GM12878 (cell line): ENCODE measurements around the gene SLC6A7. TPM values are rescaled to one million over a fixed set of nuclear protein-coding genes. Genes with fewer than 3 reads are reported as not detected.

Experiments used
- ATAC-seq: fragments of 200-7000 bp; cut with Tn5 transposase; 3 replicates; pipeline ENCODE4 v1.9.1; 2020; ENCODE audit warnings: mild to moderate bottlenecking, moderate library complexity
- BruUV-seq: library from RNA; stranded (reverse); fragments of 400-500 nt; replicated peaks from 2 replicates; lab custom pipeline; 2021; lab: Mats Ljungman, UMichigan
- CTCF ChIA-PET: fragments of 300-600 bp; sonication (Branson Sonifier 250); formaldehyde crosslinking; extraction: SDS; loops from one replicate; lab custom pipeline; 2021; ENCODE audit warnings: inconsistent platforms; lab: Yijun Ruan, JAX
- POLR2A ChIA-PET: fragments of 350-600 bp; formaldehyde crosslinking; extraction: SDS; loops from one replicate; lab custom pipeline; 2021; ENCODE audit warnings: inconsistent platforms; lab: Charles Lee
- RAD21 ChIA-PET: fragments of 300-600 bp; sonication (Branson Sonifier 250); formaldehyde crosslinking; loops from one replicate; lab custom pipeline; 2023; ENCODE audit warnings: antibody characterized with exemption; ENCODE audit not compliant: unreplicated experiment; lab: Charles Lee
- SMC1A ChIA-PET: fragments of 300-600 bp; sonication (Branson Sonifier 250); formaldehyde crosslinking; loops from one replicate; lab custom pipeline; 2023; ENCODE audit not compliant: unreplicated experiment, uncharacterized antibody; lab: Charles Lee
- DNase-seq: peaks from one replicate; pipeline ENCODE4 v3.0.0-alpha.2; 2011; ENCODE audit warnings: low read depth, low spot score
- FAIRE-seq: peaks from 3 replicates; lab custom pipeline; 2011; peaks lifted over from hg19 to GRCh38; lab: Jason Lieb, UNC
- H2AFZ ChIP-seq: 2 replicates; pipeline ENCODE4 v1.6.0; 2011; ENCODE audit warnings: low read depth, low read length, control low read depth; ENCODE audit not compliant: control insufficient read depth
- H3K27ac ChIP-seq: 2 replicates; pipeline ENCODE4 v1.5.1; 2011; ENCODE audit warnings: control low read depth; ENCODE audit not compliant: control insufficient read depth, insufficient read depth
- H3K27me3 ChIP-seq, 2 experiments: replicated peaks in 1 of 2; 2 replicates each; pipeline versions ENCODE4 v1.6.0 to v1.6.1; 2011; ENCODE audit warnings: low read length in 1 of 2; ENCODE audit not compliant: control insufficient read depth in 2 of 2, insufficient read depth in 2 of 2
- H3K36me3 ChIP-seq, 2 experiments: 2 replicates each; pipeline ENCODE4 v1.5.1; 2011; ENCODE audit warnings: low read length in 1 of 2; ENCODE audit not compliant: control insufficient read depth in 2 of 2, insufficient read depth in 2 of 2
- H3K4me1 ChIP-seq: 2 replicates; pipeline ENCODE4 v1.6.1; 2011; ENCODE audit warnings: mild to moderate bottlenecking, low read length, moderate library complexity, mixed read lengths; ENCODE audit not compliant: control insufficient read depth, insufficient read depth
- H3K4me2 ChIP-seq: 2 replicates; pipeline ENCODE4 v1.6.0; 2011; ENCODE audit warnings: control low read depth; ENCODE audit not compliant: control insufficient read depth, insufficient read depth
- H3K4me3 ChIP-seq: fragments of 200-600 bp; sonication (generic); 2 replicates; pipeline ENCODE4 v1.5.1; 2016
- H3K79me2 ChIP-seq: 2 replicates; pipeline ENCODE4 v1.6.0; 2011; ENCODE audit warnings: low read length; ENCODE audit not compliant: control insufficient read depth, insufficient read depth
- H3K9ac ChIP-seq: 2 replicates; pipeline ENCODE4 v1.8.0; 2011; ENCODE audit warnings: low read length, control low read depth, mixed read lengths; ENCODE audit not compliant: control insufficient read depth, insufficient read depth
- H3K9me3 ChIP-seq: replicated peaks from 3 replicates; pipeline ENCODE4 v1.5.1; 2011; ENCODE audit warnings: mild to moderate bottlenecking, low read length; ENCODE audit not compliant: control insufficient read depth, insufficient read depth
- H4K20me1 ChIP-seq: 2 replicates; pipeline ENCODE4 v1.6.0; 2011; ENCODE audit not compliant: control insufficient read depth, insufficient read depth
- BMI1 ChIP-seq: fragments of 450-650 bp; IDR thresholded peaks from 2 replicates; pipeline ENCODE4 v1.6.1; 2016; ENCODE audit warnings: mild to moderate bottlenecking, moderate library complexity, borderline replicate concordance
- CBX5 ChIP-seq: sonication (generic); IDR thresholded peaks from 2 replicates; pipeline ENCODE4 v1.6.1; 2016; ENCODE audit warnings: low read depth, moderate library complexity, mild to moderate bottlenecking, inconsistent platforms
- CREM ChIP-seq: IDR thresholded peaks from 2 replicates; pipeline ENCODE4 v1.6.1; 2014; ENCODE audit warnings: antibody characterized with exemption, low read depth
- EGR1 ChIP-seq, 2 experiments: IDR thresholded peaks; 1 replicate in 1 of 2; 2 replicates in 1 of 2; pipeline ENCODE4 v1.6.1; 2011 to 2012; ENCODE audit warnings: low read depth in 2 of 2, low read length in 2 of 2, borderline replicate concordance in 1 of 2, mild to moderate bottlenecking in 1 of 2, moderate library complexity in 1 of 2
- FOS ChIP-seq: IDR thresholded peaks from 3 replicates; pipeline ENCODE4 v1.6.1; 2011; ENCODE audit warnings: borderline replicate concordance; ENCODE audit not compliant: insufficient read length; ENCODE audit errors: extremely low read depth
- JUND ChIP-seq: IDR thresholded peaks from 2 replicates; pipeline ENCODE4 v1.6.1; 2012; ENCODE audit warnings: low read depth, mild to moderate bottlenecking, low read length, improper control_type of control experiment, moderate library complexity
- NR2C1 ChIP-seq: fragments of 450-650 bp; IDR thresholded peaks from 2 replicates; pipeline ENCODE4 v1.6.1; 2017; ENCODE audit warnings: antibody characterized with exemption, mild to moderate bottlenecking, moderate library complexity
- RAD21 ChIP-seq: IDR thresholded peaks from 2 replicates; pipeline ENCODE4 v1.6.1; 2011; ENCODE audit warnings: mild to moderate bottlenecking, low read depth, low read length, moderate library complexity; ENCODE audit not compliant: insufficient read depth
- ZNF687 ChIP-seq: fragments of 450-650 bp; IDR thresholded peaks from 2 replicates; pipeline ENCODE4 v1.6.1; 2017; ENCODE audit warnings: mild to moderate bottlenecking, moderate library complexity
- WGBS: methylation state at CpG from one replicate; pipeline ENCODE4 v1.1.6; 2016; ENCODE audit warnings: low lambda C conversion rate; ENCODE audit not compliant: insufficient replicate concordance, insufficient coverage; ENCODE audit errors: missing lambda C conversion rate; 5-methylcytosine and 5-hydroxymethylcytosine counted together
- in situ Hi-C: fragments of 300-500 bp; cut with MboI; formaldehyde crosslinking; loops from 9 replicates; pipeline ENCODE4 v1.14.3; 2018; ENCODE audit warnings: mixed read lengths
- intact Hi-C: fragments of 100-400 bp; cut with micrococcal nuclease; formaldehyde crosslinking; loops from one replicate; pipeline ENCODE4 v1.14.2; 2022; ENCODE audit not compliant: unreplicated experiment
- polyA plus RNA-seq, 11 experiments: library from polyadenylated mRNA; depleted of rRNA in 4 of 11; unstranded in 6 of 11; stranded (reverse) in 5 of 11; fragments of >200 nt; fragmentation: Nextera tagmentation in 4 of 11; fragmentation: Illumina TruSeq in 1 of 11; extraction: Ambion mirVana in 4 of 11; extraction: Trizol in 1 of 11; gene quantifications; 1 replicate in 1 of 11; 2 replicates in 10 of 11; pipeline versions ENCODE4 v1.2.1 to v1.2.3, GENCODE V29; 2011 to 2016; ENCODE audit warnings: inconsistent platforms in 2 of 11, missing spikeins in 2 of 11, low read depth in 1 of 11
- total RNA-seq, 4 experiments: library from RNA; depleted of rRNA in 3 of 4; stranded (reverse); fragments of >200 nt in 3 of 4; fragmentation: Illumina TruSeq in 1 of 4; extraction: Trizol in 1 of 4; gene quantifications; 2 replicates each; pipeline versions ENCODE4 v1.2.1 to v1.2.3, GENCODE V29; 2013 to 2021
- TF ChIP-seq, protein P1 (sequence below): IDR thresholded peaks from 2 replicates; pipeline ENCODE4 v1.6.1; 2011; ENCODE audit warnings: mild to moderate bottlenecking, low read depth, low read length, moderate library complexity; ENCODE audit not compliant: insufficient replicate concordance
- TF ChIP-seq, protein P2 (sequence below): fragments of 450-650 bp; IDR thresholded peaks from 2 replicates; pipeline ENCODE4 v1.6.1; 2016; ENCODE audit warnings: mild to moderate bottlenecking, moderate library complexity, borderline replicate concordance

The SLC6A7 gene
- total and polyA plus RNA-seq, 10 of the 15 experiments (the other 5 are each of a cell fraction or from before 2014, with no cell fraction given), result 0.01 to 0.15 (median 0.06) TPM; not detected in 7

GRCh38 chr5:150229571-150229970, 39.7 kb downstream of the SLC6A7 start:
- no peaks in the 10 kb centered on the region for H3K4me1 ChIP-seq
- no TSS peak for BruUV-seq
- in situ Hi-C loops, result loop anchor here (10.0 kb wide), 1 partner anchor 595 kb away; no protein-coding TSS in a partner anchor
- no peak for FAIRE-seq
- H3K9ac ChIP-seq, result no peak overlapping the region
- ChIA-PET POLR2A (no interaction called here), SMC1A (no interaction called here), CTCF (interaction anchor here (2.3 kb wide), 1 partner anchor 11 kb away, joined by 6 read pairs; no protein-coding TSS in a partner anchor)
- H3K4me3 ChIP-seq, result no peak overlapping the region
- no peaks in the 10 kb centered on the region for H3K79me2 ChIP-seq
- DNase-seq, result no peak
- H3K27me3 ChIP-seq, result no peaks in the 10 kb centered on the region; a peak in 1 of 4 replicates
- H3K27ac ChIP-seq, result no peak overlapping the region
- TF ChIP-seq FOS (no peak), JUND (no peak), NR2C1 (no peak), EGR1 (IDR thresholded peaks at IDR 0.05; ENCODE audit: borderline replicate concordance in 1 of 2, low read depth in 2 of 2, low read length in 2 of 2) (no peak), CREM (no peak), BMI1 (no peak), RAD21 (no peak), CBX5 (no peak), ZNF687 (no peak)
- TF ChIP-seq, protein P1, sequence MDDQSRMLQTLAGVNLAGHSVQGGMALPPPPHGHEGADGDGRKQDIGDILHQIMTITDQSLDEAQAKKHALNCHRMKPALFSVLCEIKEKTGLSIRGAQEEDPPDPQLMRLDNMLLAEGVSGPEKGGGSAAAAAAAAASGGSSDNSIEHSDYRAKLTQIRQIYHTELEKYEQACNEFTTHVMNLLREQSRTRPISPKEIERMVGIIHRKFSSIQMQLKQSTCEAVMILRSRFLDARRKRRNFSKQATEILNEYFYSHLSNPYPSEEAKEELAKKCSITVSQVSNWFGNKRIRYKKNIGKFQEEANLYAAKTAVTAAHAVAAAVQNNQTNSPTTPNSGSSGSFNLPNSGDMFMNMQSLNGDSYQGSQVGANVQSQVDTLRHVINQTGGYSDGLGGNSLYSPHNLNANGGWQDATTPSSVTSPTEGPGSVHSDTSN, result no peak
- TF ChIP-seq, protein P2, sequence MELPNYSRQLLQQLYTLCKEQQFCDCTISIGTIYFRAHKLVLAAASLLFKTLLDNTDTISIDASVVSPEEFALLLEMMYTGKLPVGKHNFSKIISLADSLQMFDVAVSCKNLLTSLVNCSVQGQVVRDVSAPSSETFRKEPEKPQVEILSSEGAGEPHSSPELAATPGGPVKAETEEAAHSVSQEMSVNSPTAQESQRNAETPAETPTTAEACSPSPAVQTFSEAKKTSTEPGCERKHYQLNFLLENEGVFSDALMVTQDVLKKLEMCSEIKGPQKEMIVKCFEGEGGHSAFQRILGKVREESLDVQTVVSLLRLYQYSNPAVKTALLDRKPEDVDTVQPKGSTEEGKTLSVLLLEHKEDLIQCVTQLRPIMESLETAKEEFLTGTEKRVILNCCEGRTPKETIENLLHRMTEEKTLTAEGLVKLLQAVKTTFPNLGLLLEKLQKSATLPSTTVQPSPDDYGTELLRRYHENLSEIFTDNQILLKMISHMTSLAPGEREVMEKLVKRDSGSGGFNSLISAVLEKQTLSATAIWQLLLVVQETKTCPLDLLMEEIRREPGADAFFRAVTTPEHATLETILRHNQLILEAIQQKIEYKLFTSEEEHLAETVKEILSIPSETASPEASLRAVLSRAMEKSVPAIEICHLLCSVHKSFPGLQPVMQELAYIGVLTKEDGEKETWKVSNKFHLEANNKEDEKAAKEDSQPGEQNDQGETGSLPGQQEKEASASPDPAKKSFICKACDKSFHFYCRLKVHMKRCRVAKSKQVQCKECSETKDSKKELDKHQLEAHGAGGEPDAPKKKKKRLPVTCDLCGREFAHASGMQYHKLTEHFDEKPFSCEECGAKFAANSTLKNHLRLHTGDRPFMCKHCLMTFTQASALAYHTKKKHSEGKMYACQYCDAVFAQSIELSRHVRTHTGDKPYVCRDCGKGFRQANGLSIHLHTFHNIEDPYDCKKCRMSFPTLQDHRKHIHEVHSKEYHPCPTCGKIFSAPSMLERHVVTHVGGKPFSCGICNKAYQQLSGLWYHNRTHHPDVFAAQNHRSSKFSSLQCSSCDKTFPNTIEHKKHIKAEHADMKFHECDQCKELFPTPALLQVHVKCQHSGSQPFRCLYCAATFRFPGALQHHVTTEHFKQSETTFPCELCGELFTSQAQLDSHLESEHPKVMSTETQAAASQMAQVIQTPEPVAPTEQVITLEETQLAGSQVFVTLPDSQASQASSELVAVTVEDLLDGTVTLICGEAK, result no peak
- TF ChIP-seq, all 136 proteins: peak for 0
- H3K36me3 ChIP-seq, result no peaks in the 10 kb centered on the region
- intact Hi-C loops, result no loop called here
- RAD21 ChIA-PET, result no interaction called here
- H2AFZ ChIP-seq, result no peak overlapping the region
- no peak overlapping the region for H3K4me2 ChIP-seq
- no peaks in the 10 kb centered on the region for H4K20me1 ChIP-seq
- WGBS, result 51% methylated on average over 3 of the region's 3 CpGs
- no peak for ATAC-seq
- H3K9me3 ChIP-seq, result no peaks in the 10 kb centered on the region
